ENCODE results near the gene SETBP1.

Gene SETBP1

GRCh38 chr18:44968336-44968735 is 287.6 kb downstream of the SETBP1 start:
- DNase-seq (ENCODE audit: low read depth in 2 of 2): no peak

GRCh38 chr18:44969214-44969795 is 288.6 kb downstream of the SETBP1 start:
- DNase-seq (ENCODE audit: low read depth in 2 of 2): no peak

- no peak for DNase-seq (ENCODE audit: low read depth in 2 of 2)
These were observed 292.6 kb downstream of the SETBP1 start for GRCh38 chr18:44973282-44973681.

GRCh38 chr18:44974174-44974573 is 293.5 kb downstream of the SETBP1 start:
- no peak for DNase-seq (ENCODE audit: low read depth in 2 of 2)

- no peak for DNase-seq (ENCODE audit: low read depth in 2 of 2)
These were observed 297.2 kb downstream of the SETBP1 start for GRCh38 chr18:44977856-44978255.

- DNase-seq (ENCODE audit: low read depth in 2 of 2): no peak
These were observed 299.1 kb downstream of the SETBP1 start for GRCh38 chr18:44979748-44980147.

- DNase-seq (ENCODE audit: low read depth in 2 of 2): no peak
These were observed 300.4 kb downstream of the SETBP1 start for GRCh38 chr18:44981121-44981520.

GRCh38 chr18:44986933-44987332 is 306.2 kb downstream of the SETBP1 start:
- DNase-seq (ENCODE audit: low read depth in 2 of 2): no peak

GRCh38 chr18:44987371-44987770 is 306.7 kb downstream of the SETBP1 start:
- DNase-seq (ENCODE audit: low read depth in 2 of 2): no peak

- DNase-seq (ENCODE audit: low read depth in 2 of 2): no peak
These were observed 308.3 kb downstream of the SETBP1 start for GRCh38 chr18:44988821-44989587.

- no peak for DNase-seq (ENCODE audit: low read depth in 2 of 2)
These were observed 315.6 kb downstream of the SETBP1 start for GRCh38 chr18:44996261-44996660.

- DNase-seq (ENCODE audit: low read depth in 2 of 2): no peak
These were observed 316.5 kb downstream of the SETBP1 start for GRCh38 chr18:44997174-44997573.

GRCh38 chr18:44998360-44998759 is 317.7 kb downstream of the SETBP1 start:
- no peak for DNase-seq (ENCODE audit: low read depth in 2 of 2)

GRCh38 chr18:45004546-45005080 is 323.9 kb downstream of the SETBP1 start:
- DNase-seq (ENCODE audit: low read depth in 2 of 2): no peak

GRCh38 chr18:45006934-45007333 is 326.2 kb downstream of the SETBP1 start:
- no peak for DNase-seq (ENCODE audit: low read depth in 2 of 2)

- no peak for DNase-seq (ENCODE audit: low read depth in 2 of 2)
These were observed 326.8 kb downstream of the SETBP1 start for GRCh38 chr18:45007531-45007930.

GRCh38 chr18:45008694-45009413 is 328.2 kb downstream of the SETBP1 start:
- no peak for DNase-seq (ENCODE audit: low read depth in 2 of 2)

- DNase-seq (ENCODE audit: low read depth in 2 of 2): no peak
These were observed 329.1 kb downstream of the SETBP1 start for GRCh38 chr18:45009756-45010155.

GRCh38 chr18:45012286-45012685 is 331.6 kb downstream of the SETBP1 start:
- no peak for DNase-seq (ENCODE audit: low read depth in 2 of 2)

- no peak for DNase-seq (ENCODE audit: low read depth in 2 of 2)
These were observed 333.4 kb downstream of the SETBP1 start for GRCh38 chr18:45014047-45014501.

- no peak for DNase-seq (ENCODE audit: low read depth in 2 of 2)
These were observed 335.1 kb downstream of the SETBP1 start for GRCh38 chr18:45015788-45016128.

- no peak for DNase-seq (ENCODE audit: low read depth in 2 of 2)
These were observed 338.8 kb downstream of the SETBP1 start for GRCh38 chr18:45019469-45019868.

GRCh38 chr18:45023519-45023918 is 342.8 kb downstream of the SETBP1 start:
- DNase-seq (ENCODE audit: low read depth in 2 of 2): no peak

All from stimulated activated CD4-positive, alpha-beta T cell treated with anti-CD3 and anti-CD28 coated beads, Interleukin-4, amount 100 ng/mL, for 48 hours (primary cell).